H1 (cell line): ENCODE data around the gene ORMDL1. TPM values are rescaled to one million over a fixed set of nuclear protein-coding genes. Genes with fewer than 3 reads are reported as not detected.
"Not testable (repeated sequence)": the region's sequence is repeated elsewhere in the genome, so short reads cannot be mapped to it uniquely, and the experiment has no call there.

ENCODE experiments used
- CTCF ChIA-PET: fragments of 300-600 bp; sonication (Branson Sonifier 250); formaldehyde crosslinking; loops from one replicate; lab custom pipeline; 2021; ENCODE audit not compliant: partially characterized antibody; lab: Charles Lee
- POLR2A ChIA-PET: fragments of 300-600 bp; sonication (Branson Sonifier 250); formaldehyde crosslinking; loops from one replicate; lab custom pipeline; 2021; ENCODE audit warnings: inconsistent platforms; ENCODE audit not compliant: partially characterized antibody; lab: Charles Lee
- DNase-seq, 2 experiments: peaks; one replicate each; pipeline versions ENCODE4 v3.0.0 to v3.0.0-alpha.2; 2010 to 2022; ENCODE audit warnings: low spot score in 2 of 2, low read depth in 1 of 2, mixed read lengths in 1 of 2
- FAIRE-seq: peaks from 2 replicates; lab custom pipeline; 2011; peaks lifted over from hg19 to GRCh38; lab: Jason Lieb, UNC
- H2AFZ ChIP-seq: 2 replicates; pipeline ENCODE4 v1.8.1; 2012; ENCODE audit warnings: low read length, inconsistent platforms
- H2AK5ac ChIP-seq: 2 replicates; pipeline ENCODE4 v1.6.1; 2013; ENCODE audit warnings: low read depth, low read length
- H2BK120ac ChIP-seq: replicated peaks from 2 replicates; pipeline ENCODE3; 2013; ENCODE audit warnings: low read depth, low read length, inconsistent platforms
- H2BK12ac ChIP-seq: 2 replicates; pipeline ENCODE4 v1.6.1; 2013; ENCODE audit warnings: low read depth, low read length
- H2BK15ac ChIP-seq: 2 replicates; pipeline ENCODE4 v1.6.1; 2013; ENCODE audit warnings: low read length
- H2BK20ac ChIP-seq: 2 replicates; pipeline ENCODE4 v1.6.1; 2013; ENCODE audit warnings: low read length
- H2BK5ac ChIP-seq: 2 replicates; pipeline ENCODE4 v1.6.1; 2013; ENCODE audit warnings: low read depth, low read length
- H3K14ac ChIP-seq: 2 replicates; pipeline ENCODE4 v1.6.1; 2013; ENCODE audit warnings: inconsistent platforms; ENCODE audit not compliant: insufficient read length
- H3K18ac ChIP-seq: 2 replicates; pipeline ENCODE4 v1.6.1; 2013; ENCODE audit warnings: low read length; ENCODE audit errors: extremely low read depth
- H3K23ac ChIP-seq: 2 replicates; pipeline ENCODE4 v1.6.1; 2013; ENCODE audit warnings: inconsistent platforms; ENCODE audit not compliant: insufficient read length
- H3K23me2 ChIP-seq: 2 replicates; pipeline ENCODE4 v1.6.1; 2013; ENCODE audit warnings: low read depth, low read length
- H3K27ac ChIP-seq: 2 replicates; pipeline ENCODE4 v1.6.1; 2011; ENCODE audit warnings: low read depth, low read length, inconsistent platforms
- H3K27me3 ChIP-seq, 4 experiments: replicated peaks in 1 of 4; 1 replicate in 1 of 4; 2 replicates in 3 of 4; pipeline versions ENCODE4 v1.6.1 to v1.8.1; 2011 to 2013; ENCODE audit warnings: low read length in 3 of 4, mild to moderate bottlenecking in 3 of 4, inconsistent platforms in 2 of 4, mixed read lengths in 2 of 4, moderate library complexity in 1 of 4; ENCODE audit not compliant: control insufficient read depth in 3 of 4, insufficient read depth in 3 of 4; ENCODE audit errors: extremely low read depth in 1 of 4
- H3K36me3 ChIP-seq, 4 experiments: 2 replicates each; pipeline versions ENCODE4 v1.6.1 to v1.8.1; 2011 to 2013; ENCODE audit warnings: mild to moderate bottlenecking in 4 of 4, low read length in 3 of 4, moderate library complexity in 2 of 4, control low read depth in 1 of 4, inconsistent platforms in 1 of 4; ENCODE audit not compliant: insufficient read depth in 4 of 4, control insufficient read depth in 2 of 4
- H3K4ac ChIP-seq: replicated peaks from 2 replicates; pipeline ENCODE3; 2013; ENCODE audit warnings: low read length, low read depth, mixed read lengths, inconsistent platforms; ENCODE audit not compliant: insufficient read length
- H3K4me1 ChIP-seq, 4 experiments: replicated peaks in 1 of 4; 1 replicate in 1 of 4; 2 replicates in 3 of 4; pipeline versions ENCODE4 v1.6.1 to v1.8.1; 2011 to 2013; ENCODE audit warnings: low read length in 3 of 4, inconsistent platforms in 2 of 4, mixed read lengths in 1 of 4; ENCODE audit not compliant: insufficient read depth in 4 of 4, control insufficient read depth in 3 of 4
- H3K4me2 ChIP-seq, 2 experiments: 2 replicates each; pipeline versions ENCODE4 v1.6.1 to v1.8.1; 2011 to 2013; ENCODE audit warnings: low read depth in 2 of 2, low read length in 2 of 2, control low read depth in 1 of 2, inconsistent platforms in 1 of 2, mild to moderate bottlenecking in 1 of 2; ENCODE audit not compliant: insufficient read depth in 1 of 2
- H3K4me3 ChIP-seq, 4 experiments: fragments of 200-600, 300-600 bp in 1 of 4; sonication (generic), shearing (Covaris generic), sonication (Bioruptor Twin) in 1 of 4; 2 replicates each; pipeline versions ENCODE4 v1.5.1 to v1.8.1; 2011 to 2016; ENCODE audit warnings: low read length in 4 of 4, low read depth in 3 of 4, control low read depth in 2 of 4, inconsistent platforms in 2 of 4, mild to moderate bottlenecking in 2 of 4, mixed read lengths in 1 of 4, moderate library complexity in 1 of 4; ENCODE audit not compliant: insufficient read depth in 2 of 4; ENCODE audit errors: extremely low read depth in 1 of 4
- H3K56ac ChIP-seq: replicated peaks from 2 replicates; pipeline ENCODE3; 2013; ENCODE audit warnings: low read depth, mild to moderate bottlenecking, mixed read lengths, low read length, inconsistent platforms; ENCODE audit not compliant: insufficient read length
- H3K79me1 ChIP-seq: 2 replicates; pipeline ENCODE4 v1.6.1; 2013; ENCODE audit warnings: low read depth, low read length, control low read depth
- H3K79me2 ChIP-seq, 2 experiments: 2 replicates each; pipeline versions ENCODE4 v1.6.1 to v1.8.1; 2012 to 2013; ENCODE audit warnings: low read length in 2 of 2, mild to moderate bottlenecking in 2 of 2, inconsistent platforms in 1 of 2; ENCODE audit not compliant: insufficient read depth in 2 of 2, control insufficient read depth in 1 of 2
- H3K9ac ChIP-seq, 4 experiments: replicated peaks in 1 of 4; 1 replicate in 1 of 4; 2 replicates in 3 of 4; pipeline versions ENCODE4 v1.6.1 to v1.8.1; 2011 to 2013; ENCODE audit warnings: low read depth in 3 of 4, low read length in 3 of 4, control low read depth in 2 of 4, mild to moderate bottlenecking in 2 of 4, moderate library complexity in 2 of 4, inconsistent platforms in 1 of 4; ENCODE audit errors: extremely low read depth in 1 of 4
- H3K9me3 ChIP-seq, 2 experiments: 2 replicates each; pipeline versions ENCODE4 v1.6.1 to v1.8.1; 2012 to 2013; ENCODE audit warnings: mild to moderate bottlenecking in 2 of 2, moderate library complexity in 2 of 2, control low read depth in 1 of 2, inconsistent platforms in 1 of 2, low read depth in 1 of 2, low read length in 1 of 2, mixed read lengths in 1 of 2; ENCODE audit not compliant: insufficient read depth in 2 of 2
- H4K20me1 ChIP-seq, 2 experiments: replicated peaks in 1 of 2; 2 replicates each; pipeline versions ENCODE3 to v1.8.1; 2011 to 2013; ENCODE audit warnings: inconsistent platforms in 2 of 2, low read length in 2 of 2, mild to moderate bottlenecking in 1 of 2; ENCODE audit not compliant: insufficient read depth in 2 of 2, control insufficient read depth in 1 of 2
- H4K5ac ChIP-seq: 2 replicates; pipeline ENCODE4 v1.6.1; 2013; ENCODE audit warnings: low read length, low read depth, mixed read lengths, inconsistent platforms; ENCODE audit not compliant: insufficient read length
- H4K8ac ChIP-seq: 2 replicates; pipeline ENCODE4 v1.8.0; 2013; ENCODE audit warnings: mild to moderate bottlenecking, moderate library complexity, low read length, inconsistent platforms; ENCODE audit not compliant: insufficient read depth; ENCODE audit errors: extremely low read depth
- H4K91ac ChIP-seq: replicated peaks from 2 replicates; pipeline ENCODE3; 2013; ENCODE audit warnings: low read length, mixed read lengths, inconsistent platforms; ENCODE audit not compliant: insufficient read length
- WGBS, 2 experiments: shearing (Covaris generic) in 1 of 2; methylation state at CpG; one replicate each; pipeline versions ENCODE4 v1.1.6 to v1.1.7; 2013 to 2015; ENCODE audit warnings: low lambda C conversion rate in 2 of 2, mixed read lengths in 2 of 2, inconsistent platforms in 1 of 2, low coverage in 1 of 2, missing lambda C conversion rate in 1 of 2; ENCODE audit not compliant: insufficient replicate concordance in 2 of 2, insufficient coverage in 1 of 2, insufficient read length in 1 of 2; ENCODE audit errors: extremely low coverage in 1 of 2, missing lambda C conversion rate in 1 of 2; 5-methylcytosine and 5-hydroxymethylcytosine counted together
- polyA plus RNA-seq, 7 experiments: library from polyadenylated mRNA; depleted of rRNA in 3 of 7; stranded (reverse) in 5 of 7; unstranded in 2 of 7; fragments of >200 nt in 5 of 7; fragments of 200-250 nt in 2 of 7; gene quantifications; 1 replicate in 5 of 7; 2 replicates in 1 of 7; 4 replicates in 1 of 7; pipeline versions ENCODE4 v1.2.1 to v1.2.3, GENCODE V29; 2011 to 2013; ENCODE audit warnings: missing spikeins in 2 of 7, mixed read lengths in 2 of 7
- total RNA-seq: library from RNA; stranded (reverse); fragmentation: NEBNext Ultra II Directional; extraction: Animal tissue kit (Norgen Biotek cat#: 25700); gene quantifications from 2 replicates; pipeline ENCODE4 v1.2.1, GENCODE V29; 2021

The ORMDL1 gene
- total and polyA plus RNA-seq, 2 of the 8 experiments (the other 6 are each of a cell fraction or from before 2014, with no cell fraction given): 34.9 to 58.1 TPM

DNA sequence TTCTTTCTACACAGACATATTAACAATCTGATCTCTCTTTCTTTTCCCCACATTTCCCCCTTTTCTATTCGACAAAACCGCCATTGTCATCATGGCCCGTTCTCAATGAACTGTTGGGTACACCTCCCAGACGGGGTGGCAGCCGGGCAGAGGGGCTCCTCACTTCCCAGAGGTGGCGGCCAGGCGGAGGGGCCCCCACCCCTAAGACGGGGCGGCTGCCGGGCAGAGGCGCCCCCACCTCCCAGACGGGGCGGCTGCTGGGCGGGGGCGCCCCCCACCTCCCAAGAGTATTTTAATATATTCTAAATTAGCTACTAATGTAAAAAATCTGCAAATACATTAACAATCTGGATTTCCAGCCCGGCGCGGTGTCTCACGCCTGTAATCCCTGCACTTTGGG, 24.0 kb downstream of the ORMDL1 start:
- H3K18ac ChIP-seq, H3K23me2 ChIP-seq, H3K4me2 ChIP-seq, H3K56ac ChIP-seq, H2BK15ac ChIP-seq, POLR2A ChIA-PET, H3K23ac ChIP-seq, H3K27me3 ChIP-seq, H4K20me1 ChIP-seq, H4K91ac ChIP-seq, H3K27ac ChIP-seq, H2BK20ac ChIP-seq, H4K5ac ChIP-seq, DNase-seq, H3K4me3 ChIP-seq, H3K9ac ChIP-seq, H2BK12ac ChIP-seq, H3K4me1 ChIP-seq, H2BK120ac ChIP-seq, H2BK5ac ChIP-seq, H3K14ac ChIP-seq, H2AK5ac ChIP-seq, H3K79me2 ChIP-seq, H3K36me3 ChIP-seq, H3K9me3 ChIP-seq, H3K79me1 ChIP-seq, FAIRE-seq, H4K8ac ChIP-seq, H3K4ac ChIP-seq, H2AFZ ChIP-seq: not testable (repeated sequence)
- CTCF ChIA-PET: interaction anchor here (1.4 to 4.5 kb wide), 2 partner anchors 11 to 13 kb away, joined by 4 to 21 read pairs; no protein-coding TSS in a partner anchor
- 95% methylated on average over 14 of the region's 19 CpGs; no CpG with 5 or more reads in 1 of the 2 experiments for WGBS, 2 experiments
